Upper lobe of right lung (tissue), 1 donor: ENCODE results near the gene CAMKK1. TPM values are rescaled to one million over a fixed set of nuclear protein-coding genes. Genes with fewer than 3 reads are reported as not detected.
A peak's percentile ranks its signal among the peaks of the same experiment; 100 is the strongest.

ENCODE experiments used
- ATAC-seq: fragments of 200-7000 bp; cut with Tn5 transposase; one replicate; pipeline ENCODE4 v1.9.1; 2020; ENCODE audit warnings: mild to moderate bottlenecking, moderate library complexity
- DNase-seq: peaks from one replicate; pipeline ENCODE4 v3.0.0-alpha.2; 2020
- H3K27ac ChIP-seq: fragments of 200-600 bp; one replicate; pipeline ENCODE4 v1.8.0; 2022
- H3K27me3 ChIP-seq: fragments of 200-600 bp; one replicate; pipeline ENCODE4 v1.8.0; 2022; ENCODE audit warnings: mild to moderate bottlenecking
- H3K36me3 ChIP-seq: fragments of 200-600 bp; one replicate; pipeline ENCODE4 v1.8.0; 2022
- H3K4me1 ChIP-seq: fragments of 200-600 bp; one replicate; pipeline ENCODE4 v1.8.0; 2022
- H3K4me3 ChIP-seq: fragments of 200-600 bp; one replicate; pipeline ENCODE4 v1.8.0; 2022; ENCODE audit warnings: mild to moderate bottlenecking
- H3K9me3 ChIP-seq: fragments of 200-600 bp; one replicate; pipeline ENCODE4 v1.8.0; 2022
- intact Hi-C: fragments of 100-400 bp; cut with DNase I; formaldehyde crosslinking; loops from one replicate; pipeline ENCODE4 v1.11.0; 2022
- total RNA-seq: library from RNA; stranded (reverse); fragmentation: NEBNext Ultra II Directional; extraction: Animal tissue kit (Norgen Biotek cat#: 25700); gene quantifications from one replicate; pipeline ENCODE4 v1.2.1, GENCODE V29; 2021
- TF ChIP-seq, protein P1 (sequence below): fragments of 200-600 bp; IDR thresholded peaks from one replicate; pipeline ENCODE4 v1.8.0; 2022; ENCODE audit warnings: antibody characterized with exemption
- donor health status: DM: no; HTN: yes; CAD: no; lungs with severe emphysema.

CAMKK1 gene
- total RNA-seq, 1 donor from 2014 or later = 10.1 TPM

DNA sequence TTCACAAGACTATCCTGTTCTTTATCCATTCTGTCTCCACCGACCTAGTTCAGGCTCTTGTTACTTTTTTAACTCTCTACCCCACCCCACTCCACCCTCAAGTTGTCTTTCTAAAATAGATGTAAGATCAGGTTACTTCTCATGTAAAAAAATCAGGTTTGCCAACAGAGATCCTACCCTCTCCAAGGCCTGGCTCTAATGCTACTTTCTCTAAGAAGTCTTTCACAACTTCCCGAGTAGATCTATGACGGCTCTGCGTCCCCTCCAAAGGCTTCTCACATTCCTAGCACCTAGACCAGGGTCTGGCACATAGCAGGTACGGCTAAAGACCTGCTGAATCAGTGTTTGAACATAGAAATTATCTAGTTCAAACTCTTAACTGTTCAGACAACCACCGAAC, 77.7 kb downstream of the CAMKK1 start:
- peaks cover 100% of the 10 kb centered on the region for H3K36me3 ChIP-seq
- H3K27me3 ChIP-seq = no peaks in the 10 kb centered on the region
- no peak for DNase-seq
- intact Hi-C loops = no loop called here
- H3K4me3 ChIP-seq = no peak overlapping the region
- no peak for ATAC-seq
- no peaks in the 10 kb centered on the region for H3K9me3 ChIP-seq
- H3K4me1 ChIP-seq = no peaks in the 10 kb centered on the region
- H3K27ac ChIP-seq = no peak overlapping the region
- TF ChIP-seq, protein P1, sequence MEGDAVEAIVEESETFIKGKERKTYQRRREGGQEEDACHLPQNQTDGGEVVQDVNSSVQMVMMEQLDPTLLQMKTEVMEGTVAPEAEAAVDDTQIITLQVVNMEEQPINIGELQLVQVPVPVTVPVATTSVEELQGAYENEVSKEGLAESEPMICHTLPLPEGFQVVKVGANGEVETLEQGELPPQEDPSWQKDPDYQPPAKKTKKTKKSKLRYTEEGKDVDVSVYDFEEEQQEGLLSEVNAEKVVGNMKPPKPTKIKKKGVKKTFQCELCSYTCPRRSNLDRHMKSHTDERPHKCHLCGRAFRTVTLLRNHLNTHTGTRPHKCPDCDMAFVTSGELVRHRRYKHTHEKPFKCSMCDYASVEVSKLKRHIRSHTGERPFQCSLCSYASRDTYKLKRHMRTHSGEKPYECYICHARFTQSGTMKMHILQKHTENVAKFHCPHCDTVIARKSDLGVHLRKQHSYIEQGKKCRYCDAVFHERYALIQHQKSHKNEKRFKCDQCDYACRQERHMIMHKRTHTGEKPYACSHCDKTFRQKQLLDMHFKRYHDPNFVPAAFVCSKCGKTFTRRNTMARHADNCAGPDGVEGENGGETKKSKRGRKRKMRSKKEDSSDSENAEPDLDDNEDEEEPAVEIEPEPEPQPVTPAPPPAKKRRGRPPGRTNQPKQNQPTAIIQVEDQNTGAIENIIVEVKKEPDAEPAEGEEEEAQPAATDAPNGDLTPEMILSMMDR = no peak

DNA sequence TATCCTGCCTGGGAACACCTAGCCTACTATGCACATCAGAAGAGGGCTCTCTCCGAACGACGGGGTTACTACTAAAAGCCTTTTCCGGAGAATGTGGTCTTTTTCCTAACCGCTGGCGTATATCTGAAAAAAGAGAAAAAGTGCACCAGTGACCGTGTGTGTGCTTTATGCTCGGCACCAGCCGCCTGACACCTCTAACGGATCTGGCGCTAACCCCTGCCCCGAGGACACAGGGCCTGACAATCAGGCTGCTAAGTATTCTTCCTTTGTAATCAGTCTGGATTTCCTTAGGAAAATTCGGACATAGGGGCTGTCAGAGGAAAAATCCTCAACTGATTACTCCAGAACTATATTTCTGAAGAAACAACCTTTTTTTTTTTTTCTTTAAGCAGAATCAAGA, 78.5 kb downstream of the CAMKK1 start:
- TF ChIP-seq, protein P1 = no peak
- Histone ChIP-seq H3K9me3 (no peaks in the 10 kb centered on the region), H3K27me3 (no peaks in the 10 kb centered on the region), H3K36me3 (peaks cover 100% of the 10 kb centered on the region), H3K27ac (no peak overlapping the region), H3K4me3 (no peak overlapping the region), H3K4me1 (no peaks in the 10 kb centered on the region)
- DNase-seq = no peak
- no peak for ATAC-seq
- intact Hi-C loops = no loop called here

DNA sequence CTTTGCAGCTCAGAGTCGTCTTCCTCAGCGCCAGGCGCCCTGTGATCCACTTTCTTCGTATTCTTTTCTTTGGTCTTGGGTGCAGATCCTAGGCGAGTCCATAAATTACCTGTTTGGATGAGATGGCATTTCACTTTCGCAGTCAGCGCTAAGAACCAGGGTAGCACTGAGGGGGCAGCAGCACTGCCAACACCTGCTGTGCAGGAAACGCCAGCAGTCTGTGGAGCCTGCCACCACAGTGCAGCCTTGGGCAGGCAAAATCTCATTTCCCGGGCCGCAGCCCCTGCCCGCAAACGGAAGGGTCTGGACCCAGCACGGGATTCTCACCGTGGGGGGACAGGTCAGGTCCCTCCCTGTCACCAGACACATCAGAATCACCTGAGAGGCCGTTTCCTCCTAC, 79.7 kb downstream of the CAMKK1 start:
- H3K27me3 ChIP-seq = no peaks in the 10 kb centered on the region
- intact Hi-C loops = no loop called here
- DNase-seq (no peak), ATAC-seq (no peak)
- H3K4me3 ChIP-seq = no peak overlapping the region
- H3K36me3 ChIP-seq = peaks cover 99% of the 10 kb centered on the region
- TF ChIP-seq, protein P1 = no peak
- H3K27ac ChIP-seq = no peak overlapping the region
- H3K4me1 ChIP-seq = no peaks in the 10 kb centered on the region
- no peaks in the 10 kb centered on the region for H3K9me3 ChIP-seq

DNA sequence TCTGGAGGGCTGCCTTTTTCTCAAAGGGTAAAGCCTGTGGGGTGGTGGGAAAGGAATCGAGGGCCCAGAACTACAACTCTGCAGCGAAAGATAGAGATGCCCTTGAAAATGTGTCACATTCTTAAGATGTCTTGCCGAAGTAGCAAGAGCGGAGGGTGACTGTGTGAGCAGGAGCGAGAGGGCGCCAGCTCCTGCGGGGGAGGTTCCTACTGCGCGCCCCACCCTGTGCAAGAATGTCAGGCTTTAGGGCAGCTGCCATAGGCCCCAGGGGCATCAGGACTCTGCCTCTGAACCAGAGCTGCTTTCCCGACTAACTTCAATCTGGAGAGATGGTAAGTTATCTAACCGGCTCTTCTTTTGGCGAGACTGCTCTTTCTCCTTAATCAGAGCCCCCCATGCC, 80.1 kb downstream of the CAMKK1 start:
- Histone ChIP-seq H3K4me1 (no peaks in the 10 kb centered on the region), H3K4me3 (no peak overlapping the region), H3K9me3 (no peaks in the 10 kb centered on the region), H3K36me3 (peaks cover 99% of the 10 kb centered on the region), H3K27ac (no peak overlapping the region), H3K27me3 (no peaks in the 10 kb centered on the region)
- peak; percentile 41 for ATAC-seq
- intact Hi-C loops = no loop called here
- no peak for DNase-seq
- TF ChIP-seq, protein P1 = no peak

DNA sequence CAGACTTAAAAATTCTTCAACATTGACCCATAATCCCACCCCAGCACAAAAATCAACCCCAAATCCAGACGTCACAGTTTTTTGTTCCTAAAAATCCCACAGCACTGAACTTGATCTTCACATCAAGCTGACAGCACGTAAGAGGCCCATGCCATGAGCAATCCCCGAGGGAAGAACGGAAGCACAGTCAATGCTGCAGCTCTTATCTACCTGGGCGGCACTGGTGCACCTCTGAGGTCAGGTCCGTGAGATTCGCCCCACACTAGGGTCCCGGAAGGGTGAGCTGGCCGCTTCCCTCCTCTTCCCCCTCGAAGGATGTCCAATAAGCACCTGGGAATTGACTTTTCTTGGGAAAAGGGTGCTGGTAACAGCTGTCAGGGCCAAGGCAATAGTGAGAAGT, 80.6 kb downstream of the CAMKK1 start:
- TF ChIP-seq, protein P1 = no peak
- Histone ChIP-seq H3K36me3 (peaks cover 99% of the 10 kb centered on the region), H3K9me3 (no peaks in the 10 kb centered on the region), H3K4me1 (no peaks in the 10 kb centered on the region), H3K27ac (no peak overlapping the region), H3K27me3 (no peaks in the 10 kb centered on the region), H3K4me3 (no peak overlapping the region)
- ATAC-seq (no peak), DNase-seq (no peak)
- intact Hi-C loops = no loop called here

Other genes with a start within 250 kb of the CAMKK1 start
- gene TAX1BP3, start 224.5 kb downstream of the CAMKK1 start, total RNA-seq = 108 TPM
- gene EMC6, start 224.2 kb downstream of the CAMKK1 start, total RNA-seq = 28.6 TPM
- 1.6 TPM for gene P2RX5, start 196.9 kb downstream of the CAMKK1 start, total RNA-seq
- gene HASPIN, start 169.2 kb downstream of the CAMKK1 start, total RNA-seq = 0.41 TPM
- gene ITGAE, start 91.9 kb downstream of the CAMKK1 start, total RNA-seq = 24.2 TPM
- gene NCBP3, start 46.8 kb downstream of the CAMKK1 start, total RNA-seq = 34.9 TPM
- gene P2RX1, start 23.4 kb upstream of the CAMKK1 start, total RNA-seq = 6.8 TPM
- 44.4 TPM for gene ATP2A3, start 71.4 kb upstream of the CAMKK1 start, total RNA-seq
- gene ZZEF1, start 250.0 kb upstream of the CAMKK1 start, total RNA-seq = 50.9 TPM